Fibroblast of lung (primary cell): Measurements from ENCODE around the gene PAK2.
"Not testable (repeated sequence)": the region's sequence is repeated elsewhere in the genome, so short reads cannot be mapped to it uniquely, and the experiment has no call there.

Experiments used
- CTCF ChIP-seq, 2 donors: IDR thresholded peaks in 1 of 2; conservative IDR thresholded peaks in 1 of 2; 1 replicate in 1 of 2; 2 replicates in 1 of 2; pipeline ENCODE4 v1.5.1; 2011 to 2012; ENCODE audit warnings: low read length in 2 of 2, control low read depth in 1 of 2, inconsistent platforms in 1 of 2, low read depth in 1 of 2, mild to moderate bottlenecking in 1 of 2
- EZH2 ChIP-seq: IDR thresholded peaks from 2 replicates; pipeline ENCODE4 v1.5.1; 2012; ENCODE audit warnings: low read length, control low read depth, mild to moderate bottlenecking; ENCODE audit errors: missing control alignments

DNA sequence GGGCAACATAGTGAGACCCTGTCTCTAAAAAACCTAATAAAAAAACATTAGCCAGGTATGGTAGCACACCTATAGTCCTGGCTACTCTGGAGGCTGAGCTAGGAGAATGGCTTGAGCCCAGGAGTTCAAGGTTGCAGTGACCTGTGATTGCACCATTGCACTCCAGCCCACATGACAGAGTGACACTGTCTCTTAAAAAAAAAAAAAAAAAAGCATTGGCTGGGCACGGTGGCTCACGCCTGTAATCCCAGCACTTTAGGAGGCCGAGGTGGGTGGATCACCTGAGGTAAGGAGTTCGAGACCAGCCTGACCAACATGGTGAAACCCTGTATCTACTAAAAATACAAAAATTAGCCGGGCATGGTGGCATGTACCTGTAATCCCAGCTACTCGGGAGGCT lies 99.7 kb downstream of the PAK2 start:
- TF ChIP-seq CTCF (conservative IDR thresholded peaks at IDR 0.05 in 1 of 2, IDR thresholded peaks at IDR 0.05 in 1 of 2; ENCODE audit: low read depth in 1 of 2, low read length in 2 of 2); EZH2: not testable (repeated sequence)
